ACHN (cell line): Measurements from ENCODE around the gene DYNC1LI2.
A peak's percentile ranks its signal among the peaks of the same experiment; 100 is the strongest.
"Not testable (repeated sequence)": the region's sequence is repeated elsewhere in the genome, so short reads cannot be mapped to it uniquely, and the experiment has no call there.

Experiments used
- DNase-seq: peaks from one replicate; pipeline ENCODE4 v3.0.0-alpha.2; 2015
- in situ Hi-C: cut with HindIII; loops from 2 replicates; pipeline ENCODE4 v1.10.0; 2017; ENCODE audit warnings: low sequenced_read_pairs, low pct_ligation_motif_present, low pct_unique_long_range_greater_than_20kb

The DYNC1LI2 gene

DNA sequence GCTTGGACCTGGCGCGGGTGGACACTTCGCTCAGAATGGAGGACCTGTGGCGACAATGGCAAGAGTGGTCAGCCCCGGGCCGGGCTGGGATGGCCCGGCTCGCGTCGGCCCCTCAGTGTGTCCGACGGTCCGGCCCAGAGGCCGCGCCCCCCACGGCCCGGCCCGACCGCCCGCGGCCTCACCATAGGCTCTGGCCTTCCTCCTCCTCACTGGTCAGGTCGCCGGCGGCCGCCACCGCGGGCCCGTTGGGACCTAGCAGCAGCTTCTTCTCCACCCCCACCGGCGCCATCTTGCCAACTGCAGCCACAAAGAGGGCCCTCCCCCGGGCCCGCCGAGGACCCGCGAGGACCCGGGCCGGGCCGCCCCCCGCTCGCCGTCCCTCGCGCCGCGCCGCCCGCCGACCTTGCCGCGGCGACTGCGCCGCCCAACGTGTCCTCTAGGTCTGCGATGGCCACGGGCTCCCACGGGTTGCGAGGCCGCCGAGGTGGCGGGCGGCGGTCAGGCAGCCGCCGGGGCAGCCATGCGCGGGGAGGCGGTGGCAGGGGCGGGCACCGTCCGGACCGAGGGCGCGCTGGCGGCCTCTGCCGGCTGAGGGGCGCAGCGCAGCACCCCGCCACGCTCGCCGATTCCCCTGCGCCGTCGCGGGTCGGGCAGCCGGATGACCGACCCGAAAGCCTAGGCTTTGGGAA, at the start of gene DYNC1LI2:
DYNC1LI2 (minus strand) TSS at position 307 of the 689 bp plus-strand sequence; CDS start at position 289, 18 bp downstream.
- peak; percentile 83 for DNase-seq
- in situ Hi-C loops, result no loop called here

- no peak for DNase-seq
- in situ Hi-C loops, result no loop called here
Observed at GRCh38 chr16:66800856-66801255, 49.4 kb upstream of the DYNC1LI2 start.

- in situ Hi-C loops, result no loop called here
- DNase-seq, result no peak
Observed at GRCh38 chr16:66798161-66798560, 46.8 kb upstream of the DYNC1LI2 start.

DNA sequence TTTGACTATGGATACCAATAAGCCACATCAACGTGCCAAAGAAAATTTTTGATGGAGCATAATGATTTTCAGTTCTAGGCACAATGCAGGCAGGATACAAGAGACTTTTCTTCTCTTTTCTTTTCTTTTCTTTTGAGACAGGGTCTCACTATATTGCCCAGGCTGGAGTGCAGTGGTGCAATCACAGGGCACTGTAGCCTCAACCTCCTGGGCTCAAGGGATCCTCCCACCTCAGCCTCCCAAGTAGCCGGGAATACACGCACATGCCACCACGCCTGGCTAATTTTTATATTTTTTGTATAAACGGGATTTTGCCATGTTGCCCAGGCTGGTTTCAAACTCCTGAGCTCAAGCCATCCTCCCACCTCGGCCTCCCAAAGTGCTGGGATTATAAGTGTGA, 42.6 kb upstream of the DYNC1LI2 start:
- in situ Hi-C loops, DNase-seq: not testable (repeated sequence)

- no peak for DNase-seq
- in situ Hi-C loops, result no loop called here
Observed at GRCh38 chr16:66790130-66790733, 38.8 kb upstream of the DYNC1LI2 start.

GRCh38 chr16:66787427-66787826, 36.0 kb upstream of the DYNC1LI2 start:
- in situ Hi-C loops, result no loop called here
- no peak for DNase-seq

DNA sequence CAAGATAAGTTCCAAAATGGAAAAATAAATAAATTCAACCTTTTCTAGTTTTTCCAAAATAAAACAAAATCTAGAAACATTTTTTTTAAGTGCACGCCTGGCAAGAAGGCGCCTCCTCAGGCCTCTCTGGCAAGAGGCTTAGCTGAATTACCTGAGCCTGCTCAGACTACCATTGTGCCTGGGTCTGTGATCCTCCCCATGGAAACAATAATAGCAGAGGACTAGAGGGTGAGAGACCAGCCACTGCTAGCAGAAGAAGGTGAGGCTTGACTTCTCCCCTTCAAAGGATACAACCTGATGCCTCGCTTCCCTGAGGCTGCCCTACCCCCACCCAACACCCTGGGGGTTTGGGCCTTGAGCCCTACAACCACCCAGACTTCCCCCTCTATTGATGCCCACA, 35.1 kb upstream of the DYNC1LI2 start:
- in situ Hi-C loops, result no loop called here
- DNase-seq, result no peak

DNA sequence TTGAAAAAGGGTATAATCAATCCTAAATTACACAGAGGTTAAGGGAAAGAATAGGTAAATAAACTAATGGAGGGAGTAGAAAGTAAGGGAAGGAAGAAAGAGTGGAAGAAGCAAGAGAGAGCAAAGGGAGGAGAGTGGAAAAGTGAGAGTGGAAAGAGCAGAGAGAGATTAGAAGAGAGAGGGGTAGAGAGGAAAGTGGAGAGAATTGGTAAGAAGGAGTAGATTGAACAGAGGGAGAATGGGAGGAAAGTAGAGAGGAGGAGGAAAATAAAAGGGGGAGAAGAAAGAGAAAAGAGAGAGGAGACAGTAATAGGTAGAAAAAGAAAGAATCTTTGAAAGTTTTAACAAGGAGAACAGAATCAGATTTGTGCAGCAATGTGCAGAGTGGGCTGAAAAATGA, 25.0 kb upstream of the DYNC1LI2 start:
- DNase-seq, result no peak
- in situ Hi-C loops, result no loop called here

- in situ Hi-C loops, result no loop called here
- no peak for DNase-seq
Observed at GRCh38 chr16:66774981-66775380, 23.6 kb upstream of the DYNC1LI2 start.

GRCh38 chr16:66758086-66758485, 6.7 kb upstream of the DYNC1LI2 start:
- DNase-seq, result no peak

GRCh38 chr16:66754819-66755218, 3.4 kb upstream of the DYNC1LI2 start:
- in situ Hi-C loops, result no loop called here
- no peak for DNase-seq

More at GRCh38 chr16:66758086-66758485, 6.7 kb upstream of the DYNC1LI2 start:
- in situ Hi-C loops, result no loop called here

- DNase-seq, result no peak
- in situ Hi-C loops, result no loop called here
Observed at GRCh38 chr16:66754211-66754610, 2.8 kb upstream of the DYNC1LI2 start.

DNA sequence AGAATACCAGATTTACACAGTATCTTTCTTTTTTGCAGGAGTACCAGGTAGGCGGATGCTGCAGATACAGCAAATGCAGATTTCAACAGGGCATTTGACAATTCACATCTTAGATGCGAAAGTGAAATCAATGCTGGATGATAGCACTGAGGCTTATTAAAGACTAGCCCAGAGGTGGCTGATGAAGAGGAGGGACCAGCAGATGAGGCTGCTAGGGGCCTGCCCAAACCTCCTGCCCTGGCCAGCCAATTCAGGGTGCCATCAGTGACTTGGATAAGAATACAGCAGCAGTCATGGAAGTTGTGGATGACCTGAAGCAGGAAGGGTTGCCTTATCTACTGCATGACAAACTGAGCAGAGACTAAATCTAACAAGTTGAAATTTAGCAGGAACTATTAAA, 1.5 kb upstream of the DYNC1LI2 start:
- DNase-seq, result no peak
- in situ Hi-C loops, result no loop called here

DNA sequence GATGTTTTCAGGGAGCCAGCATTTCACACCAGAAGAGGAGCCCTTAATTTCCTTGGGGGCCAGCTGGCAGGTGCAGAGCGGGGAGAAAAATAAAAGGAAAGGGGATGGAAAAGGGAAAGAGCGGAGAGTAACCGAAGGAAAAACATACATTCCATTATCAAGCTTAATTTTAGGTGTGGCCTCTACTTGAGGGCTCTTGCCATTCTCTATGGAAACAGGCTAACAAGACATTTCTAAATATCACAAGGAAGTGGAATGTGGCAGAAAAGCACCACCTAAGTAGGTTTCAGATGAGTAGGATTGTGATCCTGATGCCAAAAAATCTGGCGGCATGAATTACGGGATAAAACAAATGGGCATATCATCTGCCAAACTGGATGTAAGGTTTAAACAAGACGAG, 970 bp upstream of the DYNC1LI2 start:
- in situ Hi-C loops, result no loop called here
- DNase-seq, result no peak

DNA sequence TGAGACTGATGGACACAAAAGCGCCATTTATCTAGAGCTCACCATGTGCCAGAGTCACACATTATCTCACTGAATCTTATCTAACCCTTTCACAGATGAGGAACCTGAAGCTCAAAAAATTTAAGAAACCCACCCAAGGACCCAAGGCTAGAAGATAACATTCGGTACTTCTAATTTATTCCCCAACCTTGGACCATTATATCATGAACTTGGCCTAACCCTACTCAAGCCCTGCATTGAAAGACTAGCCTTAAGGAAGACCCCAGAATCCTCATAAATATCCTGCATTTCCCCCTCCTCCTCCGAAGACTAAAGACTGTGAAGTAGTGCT, 548 bp upstream of the DYNC1LI2 start:
- DNase-seq, result no peak

DNA sequence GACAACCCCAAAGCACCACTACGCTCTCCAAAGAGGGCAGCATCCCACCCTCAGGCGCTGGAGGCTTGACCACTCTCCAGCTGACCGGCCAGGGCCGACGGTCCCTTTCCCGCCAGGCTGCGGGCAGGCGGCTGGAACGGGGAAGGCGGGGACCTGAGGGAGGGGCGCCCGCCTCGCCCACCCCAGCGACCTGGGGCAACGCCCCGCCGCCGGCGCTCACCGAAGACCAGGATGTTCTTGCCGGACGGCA, 431 bp downstream of the DYNC1LI2 start:
- DNase-seq, result peak; percentile 28
- in situ Hi-C loops, result no loop called here

More for the DNA sequence above, 548 bp upstream of the DYNC1LI2 start:
- in situ Hi-C loops, result no loop called here

- no peak for DNase-seq
- in situ Hi-C loops, result no loop called here
Observed at GRCh38 chr16:66750279-66751052, 943 bp downstream of the DYNC1LI2 start.

DNA sequence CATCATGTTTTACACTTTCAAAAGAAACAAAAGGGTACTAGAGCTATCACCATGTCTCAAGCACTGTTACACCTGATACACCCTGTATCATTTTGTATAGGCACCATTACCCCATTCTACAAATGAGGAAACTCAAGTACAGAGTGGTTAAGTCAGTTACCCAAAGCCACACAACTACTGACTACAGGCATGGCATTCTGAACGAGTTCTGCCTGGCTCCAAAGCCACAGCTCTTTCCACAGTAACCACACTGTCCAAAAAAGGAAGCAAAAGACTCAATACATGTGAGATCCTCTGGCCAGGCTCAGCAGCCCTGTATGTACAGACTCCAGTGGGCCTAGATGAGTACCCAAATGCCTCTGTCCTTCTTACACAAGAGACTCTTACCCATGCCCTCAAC, 4.7 kb downstream of the DYNC1LI2 start:
- DNase-seq, result no peak
- in situ Hi-C loops, result no loop called here

- in situ Hi-C loops, result no loop called here
- no peak for DNase-seq
Observed at GRCh38 chr16:66746048-66746447, 5.4 kb downstream of the DYNC1LI2 start.
